Stimulated activated naive B cell treated with anti-CD40 and anti-IgM and Interleukin-4, amounts not matched to agents 10 μg/mL and 1 μg/mL and 100 μg/mL, for 72 hours (primary cell): ENCODE results near the gene FOXO6.

ENCODE experiments used
- ATAC-seq, 2 donors: fragments of 150-1000 bp; cut with Tn5 transposase; replicated peaks; 2 replicates each; pipeline ENCODE4 v1.10.0; 2021; ENCODE audit warnings: moderate library complexity in 1 of 2
- DNase-seq: peaks from one replicate; pipeline ENCODE4 v3.0.0; 2021
- H3K27ac Mint-ChIP-seq: one replicate; pipeline ENCODE4 v1.8.0; 2022; ENCODE audit warnings: mild to moderate bottlenecking, mixed read lengths
- H3K27me3 Mint-ChIP-seq, 2 donors: one replicate each; pipeline ENCODE4 v1.8.0; 2022; ENCODE audit warnings: mixed read lengths in 2 of 2
- H3K36me3 Mint-ChIP-seq, 2 donors: one replicate each; pipeline ENCODE4 v1.8.0; 2022; ENCODE audit warnings: mixed read lengths in 2 of 2, mild to moderate bottlenecking in 1 of 2
- H3K4me1 Mint-ChIP-seq, 2 donors: one replicate each; pipeline ENCODE4 v1.8.0; 2022; ENCODE audit warnings: mixed read lengths in 2 of 2, mild to moderate bottlenecking in 1 of 2
- H3K4me3 Mint-ChIP-seq, 2 donors: one replicate each; pipeline ENCODE4 v1.8.0; 2022; ENCODE audit warnings: mild to moderate bottlenecking in 2 of 2, mixed read lengths in 2 of 2, moderate library complexity in 1 of 2
- H3K9me3 Mint-ChIP-seq, 2 donors: one replicate each; pipeline ENCODE4 v1.8.0; 2022; ENCODE audit warnings: mixed read lengths in 2 of 2, mild to moderate bottlenecking in 1 of 2

FOXO6 gene

DNA sequence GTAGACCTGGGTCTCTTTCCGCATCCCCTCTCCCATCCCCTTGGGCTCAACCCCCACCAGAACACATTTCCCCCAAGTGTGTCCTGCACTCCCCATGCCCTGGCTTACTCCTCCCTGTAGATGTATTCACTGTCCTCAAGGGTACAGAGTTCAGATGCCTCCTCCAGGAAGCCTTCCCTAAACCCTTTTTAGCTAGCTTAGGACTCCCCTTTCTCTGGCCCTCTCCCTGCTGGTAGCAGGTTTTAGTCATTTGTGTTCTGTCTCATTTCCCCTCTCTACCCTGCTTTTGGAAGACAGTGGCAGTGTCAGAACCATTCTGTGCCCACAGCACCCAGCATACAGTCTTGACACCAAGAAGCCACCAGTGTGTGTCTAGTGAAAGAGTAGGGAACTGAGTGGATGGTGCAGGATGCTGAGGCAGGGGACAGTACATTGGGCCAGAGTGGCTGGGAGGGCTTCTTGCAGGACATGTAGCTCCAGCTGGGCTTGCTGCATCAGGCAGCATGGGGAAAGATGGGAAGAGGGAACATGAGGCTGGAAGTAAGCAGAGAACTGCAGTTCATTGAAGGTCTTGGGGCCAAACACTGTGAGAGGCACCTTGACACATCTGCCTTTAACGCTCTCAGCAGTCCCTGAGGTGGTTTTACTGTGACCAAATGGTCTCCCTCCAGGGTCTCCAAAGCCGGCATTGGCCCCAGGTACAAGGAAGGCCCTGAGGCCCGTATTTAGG is 2.5 kb downstream of the FOXO6 start:
- no peak for DNase-seq
- Mint-ChIP-seq H3K4me1 (peaks cover 19 to 39% of the 10 kb centered on the region in 2 donors), H3K36me3 (no peaks in the 10 kb centered on the region), H3K4me3 (no peak overlapping the region), H3K27me3 (peaks cover 29 to 35% of the 10 kb centered on the region in 2 donors), H3K9me3 (no peaks in the 10 kb centered on the region), H3K27ac (no peak overlapping the region)
- ATAC-seq, result no peak

DNA sequence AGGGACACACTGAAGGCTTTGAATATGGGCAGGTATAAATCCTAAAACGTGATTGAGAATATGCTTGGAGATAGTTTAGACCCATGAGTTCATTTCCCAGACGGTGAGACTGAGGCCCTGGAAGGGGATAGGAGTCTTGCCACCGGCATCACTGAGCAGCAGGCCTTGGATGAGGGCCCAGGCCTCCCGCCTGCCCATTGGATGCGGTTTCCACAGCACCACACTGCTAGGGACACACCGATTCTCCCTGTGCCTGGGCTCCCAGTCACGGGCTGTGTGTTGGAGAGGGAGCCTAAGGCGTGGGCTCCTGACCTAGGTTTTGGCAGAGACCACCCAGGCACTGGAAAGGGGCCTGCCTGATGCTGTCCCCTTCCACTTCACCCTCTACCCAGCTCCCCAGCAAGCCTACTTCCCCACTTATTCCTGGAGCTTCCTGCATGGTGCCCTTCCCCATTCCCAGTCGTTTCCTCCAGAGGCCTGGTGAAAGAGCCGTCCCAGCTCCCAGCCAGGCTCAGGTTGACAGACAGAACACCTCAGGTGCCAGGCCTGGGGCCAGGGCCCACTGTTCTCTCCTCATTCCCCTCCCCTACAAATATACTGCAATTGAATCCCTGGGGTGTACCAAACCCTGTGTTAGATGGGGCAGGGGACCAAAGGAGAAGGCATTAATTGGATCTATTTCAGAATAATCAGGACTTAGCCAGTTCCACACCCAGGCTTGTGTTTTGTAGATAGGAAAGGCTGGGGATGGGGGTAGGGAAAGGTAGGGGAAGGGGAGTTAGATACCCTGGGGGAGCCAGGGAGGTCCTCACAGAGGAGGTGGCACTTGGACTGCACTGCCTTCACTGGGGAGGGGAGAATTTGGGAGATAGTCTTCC is 3.4 kb downstream of the FOXO6 start:
- Mint-ChIP-seq H3K36me3 (no peaks in the 10 kb centered on the region), H3K4me1 (peaks cover 17 to 39% of the 10 kb centered on the region in 2 donors), H3K4me3 (peak overlapping the region in 1 of 2 donors; percentile 63), H3K27ac (no peak overlapping the region), H3K27me3 (peaks cover 28 to 39% of the 10 kb centered on the region in 2 donors), H3K9me3 (no peaks in the 10 kb centered on the region)
- no peak for ATAC-seq
- no peak for DNase-seq

DNA sequence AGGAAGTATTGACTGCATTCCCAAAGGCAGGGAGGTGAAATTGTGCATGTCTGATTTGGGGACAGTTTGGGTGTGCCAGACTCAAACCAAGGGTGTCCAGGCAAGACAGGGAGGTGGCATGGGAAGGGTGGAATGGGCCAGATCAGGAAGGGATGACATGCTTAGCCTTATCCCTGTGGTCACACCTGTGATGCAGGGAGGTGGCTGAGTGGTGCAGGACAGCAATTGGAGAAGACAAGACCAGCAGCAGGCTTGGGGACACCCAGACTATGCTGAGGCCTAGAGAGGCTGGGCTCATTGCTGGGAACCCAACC is 4.0 kb downstream of the FOXO6 start:
- DNase-seq (no peak), ATAC-seq (no peak)
- no peaks in the 10 kb centered on the region for H3K36me3 Mint-ChIP-seq
- H3K9me3 Mint-ChIP-seq, result no peaks in the 10 kb centered on the region
- H3K4me3 Mint-ChIP-seq, result peak overlapping the region in 1 of 2 donors; percentile 63
- no peak overlapping the region for H3K27ac Mint-ChIP-seq
- H3K4me1 Mint-ChIP-seq, result peaks cover 17 to 39% of the 10 kb centered on the region in 2 donors
- H3K27me3 Mint-ChIP-seq, result peaks cover 30 to 39% of the 10 kb centered on the region in 2 donors

DNA sequence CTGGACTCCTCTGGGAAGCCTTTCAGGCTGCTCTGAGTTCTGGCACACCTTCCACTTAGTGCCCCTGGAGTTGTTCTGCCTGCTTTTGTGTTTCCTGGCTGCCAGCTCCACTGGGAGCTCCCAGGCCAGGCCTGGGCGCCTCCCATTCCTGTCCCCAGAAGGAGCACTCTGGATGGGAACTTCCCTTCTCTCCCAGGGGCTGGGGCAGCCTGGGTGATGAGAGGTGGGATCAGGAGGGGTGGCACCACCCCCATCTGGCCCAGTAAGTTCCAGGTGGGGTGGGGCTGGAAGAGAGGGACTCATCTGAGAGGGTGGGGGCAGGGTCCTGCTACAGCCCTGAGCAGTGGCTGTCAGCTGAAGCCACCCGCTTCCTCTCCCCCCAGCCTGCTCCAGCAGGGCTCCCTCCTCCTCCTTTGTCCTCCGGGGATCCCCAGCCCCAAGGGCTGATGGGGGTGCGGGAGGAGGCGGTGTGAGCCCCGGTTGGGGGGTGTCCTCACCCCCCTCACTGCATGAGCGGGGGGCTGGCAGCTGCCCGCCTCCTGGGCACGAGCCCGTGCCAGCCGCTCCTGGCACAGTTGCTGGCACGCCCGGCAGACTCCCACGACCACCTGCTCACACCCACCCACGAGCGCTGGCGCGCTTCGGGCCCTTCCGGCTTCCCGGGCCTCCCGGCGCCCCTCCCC is 4.7 kb downstream of the FOXO6 start:
- Mint-ChIP-seq H3K9me3 (no peaks in the 10 kb centered on the region), H3K4me1 (peaks cover 17 to 39% of the 10 kb centered on the region in 2 donors), H3K27ac (peak overlapping the region; percentile 20), H3K36me3 (no peaks in the 10 kb centered on the region), H3K4me3 (peak overlapping the region; percentile 58 to 73), H3K27me3 (peaks cover 30 to 39% of the 10 kb centered on the region in 2 donors)
- no peak for DNase-seq
- ATAC-seq, result peak; percentile 15 to 16

DNA sequence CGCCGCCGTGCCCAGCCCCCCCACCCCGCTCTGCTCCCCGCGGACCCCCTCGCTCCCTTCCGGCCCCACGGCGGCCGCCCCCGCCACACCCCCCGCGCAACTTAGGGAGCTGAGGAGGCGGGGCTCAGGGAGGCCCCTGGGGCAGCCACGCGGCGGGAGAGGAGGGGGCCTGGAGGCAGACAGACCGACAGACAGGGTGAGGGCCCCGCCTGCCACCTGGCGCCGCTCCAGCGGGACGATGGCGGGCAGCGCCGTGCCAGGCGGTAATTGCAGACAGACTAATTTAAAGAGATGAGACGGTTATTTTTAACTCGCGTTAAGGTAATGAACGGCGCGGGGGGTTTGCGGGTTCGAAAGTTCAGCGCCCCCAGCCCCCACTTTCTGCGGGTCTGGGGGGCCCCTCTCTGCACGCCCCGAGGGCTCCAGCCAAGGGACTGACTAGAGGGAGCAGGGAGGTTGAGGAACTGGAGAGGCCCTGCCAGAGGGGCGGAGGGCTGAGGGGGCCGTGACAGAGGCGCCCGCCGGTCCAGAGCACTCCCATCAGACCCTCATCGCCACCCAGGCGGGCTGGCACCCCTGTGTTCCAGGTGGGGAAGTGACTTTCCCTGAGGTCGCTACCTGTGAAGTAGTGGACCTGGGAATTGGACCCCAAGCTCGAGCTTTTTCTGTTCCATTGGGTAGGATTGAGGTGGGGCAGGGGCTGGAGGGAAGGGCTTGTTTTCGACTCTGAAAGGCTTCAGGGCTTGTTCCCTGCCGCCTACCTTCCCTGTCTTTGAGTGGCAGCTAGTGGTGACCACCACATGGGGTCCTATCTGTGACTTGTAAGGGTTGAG is 5.4 kb downstream of the FOXO6 start:
- Mint-ChIP-seq H3K4me1 (peaks cover 17 to 41% of the 10 kb centered on the region in 2 donors), H3K36me3 (no peaks in the 10 kb centered on the region), H3K4me3 (peak overlapping the region; percentile 74 to 78), H3K27me3 (peaks cover 30 to 39% of the 10 kb centered on the region in 2 donors), H3K9me3 (no peaks in the 10 kb centered on the region), H3K27ac (peak overlapping the region; percentile 51)
- DNase-seq (no peak), ATAC-seq (peak; percentile 35 to 37)

- peaks cover 17 to 43% of the 10 kb centered on the region in 2 donors for H3K4me1 Mint-ChIP-seq
- H3K9me3 Mint-ChIP-seq, result no peaks in the 10 kb centered on the region
- no peak overlapping the region for H3K27ac Mint-ChIP-seq
- ATAC-seq (no peak), DNase-seq (no peak)
- H3K4me3 Mint-ChIP-seq, result peak overlapping the region; percentile 58 to 78
- peaks cover 30 to 39% of the 10 kb centered on the region in 2 donors for H3K27me3 Mint-ChIP-seq
- H3K36me3 Mint-ChIP-seq, result no peaks in the 10 kb centered on the region
Measured at GRCh38 chr1:41367288-41367642, 6.0 kb downstream of the FOXO6 start.

- Mint-ChIP-seq H3K27me3 (peaks cover 21 to 38% of the 10 kb centered on the region in 2 donors), H3K9me3 (no peaks in the 10 kb centered on the region), H3K4me3 (no peak overlapping the region), H3K4me1 (peaks cover 13 to 38% of the 10 kb centered on the region in 2 donors), H3K36me3 (no peaks in the 10 kb centered on the region), H3K27ac (no peak overlapping the region)
- ATAC-seq (no peak), DNase-seq (no peak)
Measured at GRCh38 chr1:41368366-41368765, 7.1 kb downstream of the FOXO6 start.

GRCh38 chr1:41368801-41369200 is 7.6 kb downstream of the FOXO6 start:
- H3K9me3 Mint-ChIP-seq, result no peaks in the 10 kb centered on the region
- no peak overlapping the region for H3K27ac Mint-ChIP-seq
- ATAC-seq (no peak), DNase-seq (no peak)
- H3K4me3 Mint-ChIP-seq, result no peak overlapping the region
- H3K4me1 Mint-ChIP-seq, result peaks cover 10 to 38% of the 10 kb centered on the region in 2 donors
- H3K27me3 Mint-ChIP-seq, result peaks cover 17 to 34% of the 10 kb centered on the region in 2 donors
- H3K36me3 Mint-ChIP-seq, result no peaks in the 10 kb centered on the region

DNA sequence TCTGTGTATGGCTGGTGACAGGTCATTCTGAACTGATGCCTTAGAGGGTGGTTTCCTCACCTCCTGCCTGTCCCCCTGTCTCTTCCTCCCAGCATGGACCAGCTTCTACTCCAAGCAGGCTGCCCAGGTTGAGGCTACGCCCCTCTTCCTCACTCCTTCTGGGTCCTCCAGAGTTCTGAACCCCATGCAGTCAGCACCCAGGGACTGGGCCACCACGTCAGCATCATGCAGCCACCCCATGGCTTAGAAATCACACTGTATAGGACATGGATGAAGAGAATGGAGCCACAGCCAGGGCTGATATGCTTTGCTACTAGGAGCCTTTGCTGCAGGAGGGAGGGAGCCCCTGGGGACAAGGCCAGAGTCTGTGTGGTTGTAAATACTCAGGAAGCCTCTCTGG is 8.3 kb downstream of the FOXO6 start:
- DNase-seq, result no peak
- H3K4me3 Mint-ChIP-seq, result no peak overlapping the region
- no peak overlapping the region for H3K27ac Mint-ChIP-seq
- H3K4me1 Mint-ChIP-seq, result peaks cover 9 to 38% of the 10 kb centered on the region in 2 donors
- no peak for ATAC-seq
- peaks cover 13 to 32% of the 10 kb centered on the region in 2 donors for H3K27me3 Mint-ChIP-seq
- no peaks in the 10 kb centered on the region for H3K36me3 Mint-ChIP-seq
- no peaks in the 10 kb centered on the region for H3K9me3 Mint-ChIP-seq

- ATAC-seq (no peak), DNase-seq (no peak)
- no peaks in the 10 kb centered on the region for H3K36me3 Mint-ChIP-seq
- H3K27me3 Mint-ChIP-seq, result peaks cover 6 to 25% of the 10 kb centered on the region in 2 donors
- no peaks in the 10 kb centered on the region for H3K9me3 Mint-ChIP-seq
- peaks cover 8 to 34% of the 10 kb centered on the region in 2 donors for H3K4me1 Mint-ChIP-seq
- H3K4me3 Mint-ChIP-seq, result no peak overlapping the region
- no peak overlapping the region for H3K27ac Mint-ChIP-seq
Measured at GRCh38 chr1:41370225-41370624, 9.0 kb downstream of the FOXO6 start.

GRCh38 chr1:41370756-41371420 is 9.7 kb downstream of the FOXO6 start:
- Mint-ChIP-seq H3K4me1 (peaks cover 4 to 28% of the 10 kb centered on the region in 2 donors), H3K9me3 (no peaks in the 10 kb centered on the region), H3K4me3 (no peak overlapping the region), H3K36me3 (no peaks in the 10 kb centered on the region), H3K27me3 (peaks cover 11 to 28% of the 10 kb centered on the region in 2 donors), H3K27ac (no peak overlapping the region)
- DNase-seq, result no peak
- ATAC-seq, result no peak

DNA sequence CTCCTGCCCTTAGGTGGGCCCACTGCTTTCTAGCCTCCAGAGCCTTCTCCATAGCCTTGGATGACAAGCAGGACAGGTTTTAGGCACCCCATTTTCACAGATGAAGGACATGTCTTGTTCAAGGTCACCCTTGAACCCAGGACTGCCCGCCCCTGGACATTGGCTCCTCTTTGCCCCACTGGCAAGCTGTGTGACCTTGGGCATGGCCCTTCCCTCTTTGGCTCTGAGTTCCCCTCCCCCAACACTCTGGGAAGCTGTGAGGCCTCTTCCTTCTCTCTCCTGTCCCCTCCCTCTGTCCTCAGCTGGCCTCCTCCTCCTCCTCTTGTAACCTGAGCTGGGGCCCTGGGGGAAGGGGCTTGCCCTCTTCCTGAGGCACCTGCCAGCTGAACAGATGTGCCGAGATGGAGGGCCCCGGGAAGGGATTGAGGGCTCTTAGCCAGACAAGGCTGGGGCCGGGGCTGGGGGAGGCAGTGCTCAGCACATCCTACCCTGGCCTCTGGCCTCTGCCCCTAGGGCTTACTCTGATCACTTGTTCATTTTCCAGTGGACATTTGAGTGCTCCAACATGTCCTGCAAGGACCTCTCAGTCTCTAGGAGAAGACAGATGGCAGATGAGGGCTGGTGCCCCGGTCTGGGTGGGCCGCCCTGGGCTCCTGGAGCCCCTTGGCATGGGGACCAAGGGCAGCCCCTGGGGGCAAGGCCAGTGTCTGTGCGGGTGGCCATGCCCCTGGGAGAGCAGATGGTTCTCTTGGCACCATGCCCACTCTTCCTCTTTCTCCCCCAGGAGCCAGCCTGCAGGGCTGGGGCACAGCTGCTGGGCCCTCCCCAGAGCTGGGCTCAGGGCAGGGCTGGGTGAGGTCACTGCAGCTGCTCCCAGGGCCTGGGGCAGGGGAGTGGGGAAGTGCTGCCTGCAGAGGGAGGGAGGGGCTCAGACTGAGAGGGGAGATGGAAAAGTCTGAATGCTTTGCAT is 10.7 kb downstream of the FOXO6 start:
- Mint-ChIP-seq H3K27me3 (peaks cover 13 to 36% of the 10 kb centered on the region in 2 donors), H3K9me3 (no peaks in the 10 kb centered on the region), H3K4me1 (peaks cover 2 to 22% of the 10 kb centered on the region in 2 donors), H3K36me3 (no peaks in the 10 kb centered on the region), H3K4me3 (no peak overlapping the region), H3K27ac (no peak overlapping the region)
- DNase-seq (no peak), ATAC-seq (no peak)
